ENCODE measurements around the gene TMEM151B. TPM values are rescaled to one million over a fixed set of nuclear protein-coding genes. Genes with fewer than 3 reads are reported as not detected.

TMEM151B gene
- total and polyA plus RNA-seq, 2 of the 4 experiments (the other 2 are of a cell fraction), result not detected

DNA sequence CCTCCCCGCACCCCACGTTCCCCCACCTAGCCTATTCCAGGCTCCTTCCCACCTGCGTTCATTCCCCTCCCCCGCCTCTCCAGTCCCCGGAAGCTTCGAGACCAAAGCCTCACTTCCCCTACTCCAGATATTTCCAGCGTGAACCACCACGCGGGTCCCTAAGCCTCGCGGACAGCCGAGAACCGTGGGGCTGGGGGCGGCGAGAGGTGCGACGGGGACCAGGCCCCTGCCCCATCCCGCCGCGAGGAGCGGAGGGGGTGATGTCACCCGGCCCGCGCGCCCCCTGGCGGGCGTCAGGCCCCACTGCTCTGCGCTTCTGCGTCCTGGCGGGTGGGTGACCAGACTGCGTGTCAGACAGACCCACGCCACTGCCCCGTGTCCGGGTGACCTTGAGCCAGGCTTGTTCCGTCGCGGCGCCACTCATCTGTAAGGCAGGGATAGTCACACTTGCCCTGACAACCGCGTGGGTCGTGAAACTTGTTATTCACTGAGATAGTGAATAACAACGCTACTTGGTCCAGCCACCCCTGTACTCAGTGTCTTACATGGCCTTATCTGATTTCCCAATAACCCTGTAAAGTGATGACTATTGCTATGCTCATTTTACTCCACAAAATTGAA, 32.3 kb upstream of the TMEM151B start (continued):
- no peak for TF ChIP-seq MAFK (IDR thresholded peaks at IDR 0.05; ENCODE audit: low read depth, low read length)
- TF ChIP-seq MAZ (IDR thresholded peaks at IDR 0.05; ENCODE audit: borderline replicate concordance, low read depth, low read length), result peak; percentile 92

- Histone ChIP-seq H4K5ac (ENCODE audit: low read depth, low read length) (no peak overlapping the region), H4K8ac (ENCODE audit: low read depth in 2 of 2, low read length in 2 of 2) (no peak overlapping the region), H2AFZ (replicated peaks; ENCODE audit: low read length, poor library complexity) (peak overlapping the region; percentile 9), H2BK120ac (ENCODE audit: low read depth, low read length) (no peak overlapping the region), H2BK20ac (ENCODE audit: low read depth, low read length) (no peak overlapping the region), H3K4me1 (ENCODE audit: control insufficient read depth, insufficient read depth, low read length) (peaks cover 13% of the 10 kb centered on the region), H3K56ac (ENCODE audit: extremely low read depth, insufficient read depth, low read length) (no peak overlapping the region), H3K4me2 (ENCODE audit: low read depth, low read length) (no peak overlapping the region), H4K91ac (ENCODE audit: insufficient read depth, low read depth, low read length) (no peak overlapping the region), H3K27ac (ENCODE audit: insufficient read depth, low read length) (no peak overlapping the region), H2AK9ac (replicated peaks; ENCODE audit: low read depth, low read length, poor library complexity) (no peak overlapping the region), H3K27me3 (ENCODE audit: control insufficient read depth, insufficient read depth, low read length) (no peaks in the 10 kb centered on the region), H2BK5ac (ENCODE audit: low read depth, low read length, poor library complexity, severe bottlenecking) (no peak overlapping the region), H3K18ac (ENCODE audit: low read depth, low read length) (no peak overlapping the region), H2AK5ac (ENCODE audit: low read depth, low read length) (no peak overlapping the region), H2BK15ac (ENCODE audit: low read depth, low read length) (no peak overlapping the region), H3K4me3 (ENCODE audit: insufficient read depth, low read depth, low read length) (no peak overlapping the region), H3K36me3 (ENCODE audit: control insufficient read depth, insufficient read depth, low read length) (no peaks in the 10 kb centered on the region), H4K20me1 (ENCODE audit: insufficient read depth, low read length) (no peaks in the 10 kb centered on the region), H3K14ac (replicated peaks; ENCODE audit: low read depth, low read length) (no peak overlapping the region), H3K4ac (ENCODE audit: low read depth, low read length) (no peak overlapping the region), H3K23ac (ENCODE audit: low read depth, low read length) (no peak overlapping the region), H3K9me3 (ENCODE audit: control insufficient read depth, insufficient read depth, low read length) (no peaks in the 10 kb centered on the region), H3K9ac (ENCODE audit: low read depth, low read length) (no peak overlapping the region), H3K79me1 (ENCODE audit: low read depth in 1 of 2, low read length in 2 of 2) (0 out of 4 replicates have a peak, but pooled peaks cover 0 to 4% of the 10 kb centered on the region in 2 experiments), H3K9me1 (ENCODE audit: insufficient read depth, low read length) (peaks cover 4% of the 10 kb centered on the region)
- BruUV-seq (replicated peaks), result no TSS peak
- ATAC-seq (ENCODE audit: low read depth), result no peak
- no CpG with 5 or more reads among the region's 7 CpGs for WGBS, 2 experiments (ENCODE audit: extremely low coverage in 2 of 2, insufficient read length in 1 of 2)
- POLR2A ChIA-PET (ENCODE audit: unreplicated experiment), result no interaction called here
- in situ Hi-C loops (cut with MboI; ENCODE audit: low sequenced_read_pairs), result loop anchor here (5.0 kb wide), 1 partner anchor 132 kb away; no protein-coding TSS in a partner anchor
- intact Hi-C loops (cut with micrococcal nuclease), result no loop called here
- no peak for DNase-seq
- CTCF ChIA-PET, result interaction anchor here (0.6 kb wide), 1 partner anchor 1190 kb away, joined by 3 read pairs; no protein-coding TSS in a partner anchor
- dilution Hi-C loops (cut with HindIII; ENCODE audit: low sequenced_read_pairs, unreplicated experiment), result no loop called here
- TF ChIP-seq MAFK (IDR thresholded peaks at IDR 0.05; ENCODE audit: low read depth, low read length), result no peak
- no peak for TF ChIP-seq BHLHE40 (IDR thresholded peaks at IDR 0.05; ENCODE audit: low read depth, low read length)
- no peak for TF ChIP-seq CHD1 (IDR thresholded peaks at IDR 0.05; ENCODE audit: low read depth, low read length)
- TF ChIP-seq USF2 (IDR thresholded peaks at IDR 0.05; ENCODE audit: low read depth, low read length), result no peak
- no peak for TF ChIP-seq NFE2L2 (IDR thresholded peaks at IDR 0.05; ENCODE audit: low read depth, low read length)
- no peak for TF ChIP-seq CEBPB (IDR thresholded peaks at IDR 0.05; ENCODE audit: low read depth, low read length)
- no peak for TF ChIP-seq FOS (IDR thresholded peaks at IDR 0.05; ENCODE audit: low read depth, low read length)
- no peak for TF ChIP-seq SMC3 (IDR thresholded peaks at IDR 0.05; ENCODE audit: low read depth, low read length)
- no peak for TF ChIP-seq CTCF (conservative IDR thresholded peaks at IDR 0.05; ENCODE audit: low read depth, low read length)
- TF ChIP-seq RFX5 (IDR thresholded peaks at IDR 0.05; ENCODE audit: low read depth, low read length), result no peak
- no peak for TF ChIP-seq POLR2A (IDR thresholded peaks at IDR 0.05; ENCODE audit: low read depth, low read length)
- no peak for TF ChIP-seq RAD21 (IDR thresholded peaks at IDR 0.05; ENCODE audit: low read length)
- TF ChIP-seq MXI1 (IDR thresholded peaks at IDR 0.05; ENCODE audit: borderline replicate concordance, low read depth, low read length), result no peak
These were observed 31.4 kb upstream of the TMEM151B start for GRCh38 chr6:44238687-44239350.
